GM20431 (cell line): Measurements from ENCODE around the gene SEMA5A.

ENCODE experiments used
- in situ Hi-C: fragments of 300-500 bp; cut with MseI, MboI; formaldehyde crosslinking; loops from one replicate; pipeline ENCODE4 v1.15.0; 2020; ENCODE audit warnings: low sequenced_read_pairs; ENCODE audit not compliant: unreplicated experiment

SEMA5A gene

GRCh38 chr5:9545992-9546851 lies at the start of gene SEMA5A:
Gene SEMA5A, minus strand, starts transcription at chr5:9546075. Its CDS starts 166,129 bp downstream, at chr5:9379946.
- in situ Hi-C loops = loop anchor here (25.0 kb wide), 1 partner anchor 184 kb away; no protein-coding TSS in a partner anchor

- in situ Hi-C loops = no loop called here
Observed at GRCh38 chr5:9594913-9595312, 49.0 kb upstream of the SEMA5A start.

GRCh38 chr5:9589049-9589835 lies 43.4 kb upstream of the SEMA5A start:
- in situ Hi-C loops = no loop called here

GRCh38 chr5:9588254-9588653 lies 42.4 kb upstream of the SEMA5A start:
- in situ Hi-C loops = no loop called here

GRCh38 chr5:9587135-9587534 lies 41.3 kb upstream of the SEMA5A start:
- in situ Hi-C loops = no loop called here

GRCh38 chr5:9582406-9582805 lies 36.5 kb upstream of the SEMA5A start:
- in situ Hi-C loops = no loop called here

GRCh38 chr5:9573796-9574195 lies 27.9 kb upstream of the SEMA5A start:
- in situ Hi-C loops = no loop called here

GRCh38 chr5:9572246-9572645 lies 26.4 kb upstream of the SEMA5A start:
- in situ Hi-C loops = no loop called here

- in situ Hi-C loops = no loop called here
Observed at GRCh38 chr5:9570876-9571275, 25.0 kb upstream of the SEMA5A start.

- in situ Hi-C loops = no loop called here
Observed at GRCh38 chr5:9567039-9567438, 21.2 kb upstream of the SEMA5A start.

- in situ Hi-C loops = no loop called here
Observed at GRCh38 chr5:9564752-9565151, 18.9 kb upstream of the SEMA5A start.

- in situ Hi-C loops = no loop called here
Observed at GRCh38 chr5:9562141-9562540, 16.3 kb upstream of the SEMA5A start.

- in situ Hi-C loops = no loop called here
Observed at GRCh38 chr5:9559965-9560364, 14.1 kb upstream of the SEMA5A start.

GRCh38 chr5:9558319-9558965 lies 12.6 kb upstream of the SEMA5A start:
- in situ Hi-C loops = no loop called here

GRCh38 chr5:9557696-9558095 lies 11.8 kb upstream of the SEMA5A start:
- in situ Hi-C loops = no loop called here

- in situ Hi-C loops = no loop called here
Observed at GRCh38 chr5:9555961-9556360, 10.1 kb upstream of the SEMA5A start.

- in situ Hi-C loops = no loop called here
Observed at GRCh38 chr5:9554122-9554521, 8.2 kb upstream of the SEMA5A start.

- in situ Hi-C loops = no loop called here
Observed at GRCh38 chr5:9553561-9553960, 7.7 kb upstream of the SEMA5A start.

GRCh38 chr5:9551567-9552537 lies 6.0 kb upstream of the SEMA5A start:
- in situ Hi-C loops = no loop called here
